Adipocyte (in vitro differentiated cells): Measurements from ENCODE around the gene NFAM1.

ENCODE experiments used
- DNase-seq: peaks from one replicate; pipeline ENCODE4 v3.0.0-alpha.2; 2015; ENCODE audit warnings: low read depth
- H3K27me3 ChIP-seq: replicated peaks from 2 replicates; pipeline ENCODE4 v1.7.0; 2013; ENCODE audit warnings: mild to moderate bottlenecking, low read length, moderate library complexity; ENCODE audit not compliant: control insufficient read depth, insufficient read depth
- H3K36me3 ChIP-seq: 2 replicates; pipeline ENCODE4 v1.7.0; 2013; ENCODE audit warnings: low read length, mild to moderate bottlenecking, moderate library complexity; ENCODE audit not compliant: control insufficient read depth, insufficient read depth, severe bottlenecking
- H3K4me1 ChIP-seq: 2 replicates; pipeline ENCODE4 v1.7.0; 2013; ENCODE audit warnings: mild to moderate bottlenecking, low read length, moderate library complexity; ENCODE audit not compliant: control insufficient read depth, insufficient read depth
- H3K4me3 ChIP-seq: 2 replicates; pipeline ENCODE4 v1.7.0; 2013; ENCODE audit warnings: mild to moderate bottlenecking, low read length, moderate library complexity
- H3K9ac ChIP-seq: 2 replicates; pipeline ENCODE4 v1.7.0; 2013; ENCODE audit warnings: mild to moderate bottlenecking, low read length, moderate library complexity
- H3K9me3 ChIP-seq: 2 replicates; pipeline ENCODE4 v1.7.0; 2013; ENCODE audit warnings: mild to moderate bottlenecking, low read length, moderate library complexity; ENCODE audit not compliant: control insufficient read depth

Gene NFAM1

GRCh38 chr22:42346722-42347121 lies 85.5 kb downstream of the NFAM1 start:
- H3K9me3 ChIP-seq = no peaks in the 10 kb centered on the region
- H3K4me3 ChIP-seq = no peak overlapping the region
- no peak for DNase-seq
- H3K36me3 ChIP-seq = no peaks in the 10 kb centered on the region
- H3K27me3 ChIP-seq = peaks cover 21% of the 10 kb centered on the region
- no peak overlapping the region for H3K9ac ChIP-seq
- peaks cover 4% of the 10 kb centered on the region for H3K4me1 ChIP-seq

GRCh38 chr22:42345458-42345857 lies 86.7 kb downstream of the NFAM1 start:
- Histone ChIP-seq H3K9me3 (no peaks in the 10 kb centered on the region), H3K4me1 (peaks cover 4% of the 10 kb centered on the region), H3K36me3 (no peaks in the 10 kb centered on the region), H3K27me3 (peaks cover 28% of the 10 kb centered on the region), H3K9ac (no peak overlapping the region), H3K4me3 (no peak overlapping the region)
- no peak for DNase-seq

- peaks cover 4% of the 10 kb centered on the region for H3K4me1 ChIP-seq
- H3K4me3 ChIP-seq = no peak overlapping the region
- H3K36me3 ChIP-seq = no peaks in the 10 kb centered on the region
- no peak overlapping the region for H3K9ac ChIP-seq
- no peaks in the 10 kb centered on the region for H3K9me3 ChIP-seq
- DNase-seq = no peak
- H3K27me3 ChIP-seq = peaks cover 28% of the 10 kb centered on the region
Observed at GRCh38 chr22:42344361-42344905, 87.8 kb downstream of the NFAM1 start.

GRCh38 chr22:42343531-42344081 lies 88.6 kb downstream of the NFAM1 start:
- no peak overlapping the region for H3K4me3 ChIP-seq
- no peak overlapping the region for H3K9ac ChIP-seq
- no peaks in the 10 kb centered on the region for H3K36me3 ChIP-seq
- H3K9me3 ChIP-seq = no peaks in the 10 kb centered on the region
- H3K4me1 ChIP-seq = peaks cover 4% of the 10 kb centered on the region
- DNase-seq = peak; percentile 74
- peaks cover 32% of the 10 kb centered on the region for H3K27me3 ChIP-seq

GRCh38 chr22:42343121-42343454 lies 89.1 kb downstream of the NFAM1 start:
- Histone ChIP-seq H3K27me3 (peaks cover 32% of the 10 kb centered on the region), H3K9me3 (no peaks in the 10 kb centered on the region), H3K4me1 (peaks cover 4% of the 10 kb centered on the region), H3K36me3 (no peaks in the 10 kb centered on the region), H3K4me3 (no peak overlapping the region), H3K9ac (no peak overlapping the region)
- no peak for DNase-seq

- Histone ChIP-seq H3K36me3 (no peaks in the 10 kb centered on the region), H3K4me1 (peaks cover 4% of the 10 kb centered on the region), H3K9me3 (no peaks in the 10 kb centered on the region), H3K9ac (no peak overlapping the region), H3K27me3 (peaks cover 32% of the 10 kb centered on the region), H3K4me3 (no peak overlapping the region)
- DNase-seq = no peak
Observed at GRCh38 chr22:42342426-42343120, 89.6 kb downstream of the NFAM1 start.

GRCh38 chr22:42341779-42342178 lies 90.4 kb downstream of the NFAM1 start:
- no peak for DNase-seq
- H3K4me1 ChIP-seq = peaks cover 4% of the 10 kb centered on the region

GRCh38 chr22:42340829-42341383 lies 91.3 kb downstream of the NFAM1 start:
- H3K4me1 ChIP-seq = peaks cover 4% of the 10 kb centered on the region
- H3K4me3 ChIP-seq = no peak overlapping the region
- no peak overlapping the region for H3K9ac ChIP-seq
- H3K9me3 ChIP-seq = no peaks in the 10 kb centered on the region
- H3K36me3 ChIP-seq = no peaks in the 10 kb centered on the region
- H3K27me3 ChIP-seq = peaks cover 29% of the 10 kb centered on the region
- no peak for DNase-seq

More at GRCh38 chr22:42341779-42342178, 90.4 kb downstream of the NFAM1 start:
- no peaks in the 10 kb centered on the region for H3K9me3 ChIP-seq
- no peak overlapping the region for H3K4me3 ChIP-seq
- no peaks in the 10 kb centered on the region for H3K36me3 ChIP-seq
- peaks cover 32% of the 10 kb centered on the region for H3K27me3 ChIP-seq
- no peak overlapping the region for H3K9ac ChIP-seq

- Histone ChIP-seq H3K4me1 (peaks cover 4% of the 10 kb centered on the region), H3K9me3 (no peaks in the 10 kb centered on the region), H3K9ac (no peak overlapping the region), H3K36me3 (no peaks in the 10 kb centered on the region), H3K4me3 (no peak overlapping the region), H3K27me3 (peaks cover 25% of the 10 kb centered on the region)
- no peak for DNase-seq
Observed at GRCh38 chr22:42340150-42340549, 92.1 kb downstream of the NFAM1 start.

- H3K27me3 ChIP-seq = peaks cover 24% of the 10 kb centered on the region
- H3K4me1 ChIP-seq = no peaks in the 10 kb centered on the region
- no peak for DNase-seq
- H3K36me3 ChIP-seq = no peaks in the 10 kb centered on the region
- H3K4me3 ChIP-seq = no peak overlapping the region
- H3K9me3 ChIP-seq = no peaks in the 10 kb centered on the region
- no peak overlapping the region for H3K9ac ChIP-seq
Observed at GRCh38 chr22:42338479-42338878, 93.7 kb downstream of the NFAM1 start.

GRCh38 chr22:42337356-42337755 lies 94.8 kb downstream of the NFAM1 start:
- DNase-seq = no peak
- Histone ChIP-seq H3K4me3 (no peak overlapping the region), H3K36me3 (no peaks in the 10 kb centered on the region), H3K27me3 (peaks cover 23% of the 10 kb centered on the region), H3K9me3 (no peaks in the 10 kb centered on the region), H3K4me1 (no peaks in the 10 kb centered on the region), H3K9ac (no peak overlapping the region)
